ENCODE measurements around the gene FARS2. TPM values are rescaled to one million over a fixed set of nuclear protein-coding genes. Genes with fewer than 3 reads are reported as not detected.

Gene FARS2
- total RNA-seq, 2 experiments from 2014 or later: 22.0 to 23.8 TPM

GRCh38 chr6:5749651-5750215, 488.4 kb downstream of the FARS2 start:
- CTCF ChIA-PET: no interaction called here
- POLR2A ChIA-PET: no interaction called here

GRCh38 chr6:5751525-5752390, 490.4 kb downstream of the FARS2 start:
- ChIA-PET CTCF (no interaction called here), POLR2A (interaction anchor here (0.6 kb wide), 1 partner anchor 32 kb away, joined by 4 read pairs; no protein-coding TSS in a partner anchor)

- ChIA-PET CTCF (no interaction called here), POLR2A (no interaction called here)
These were observed 491.0 kb downstream of the FARS2 start for GRCh38 chr6:5752391-5752680.

DNA sequence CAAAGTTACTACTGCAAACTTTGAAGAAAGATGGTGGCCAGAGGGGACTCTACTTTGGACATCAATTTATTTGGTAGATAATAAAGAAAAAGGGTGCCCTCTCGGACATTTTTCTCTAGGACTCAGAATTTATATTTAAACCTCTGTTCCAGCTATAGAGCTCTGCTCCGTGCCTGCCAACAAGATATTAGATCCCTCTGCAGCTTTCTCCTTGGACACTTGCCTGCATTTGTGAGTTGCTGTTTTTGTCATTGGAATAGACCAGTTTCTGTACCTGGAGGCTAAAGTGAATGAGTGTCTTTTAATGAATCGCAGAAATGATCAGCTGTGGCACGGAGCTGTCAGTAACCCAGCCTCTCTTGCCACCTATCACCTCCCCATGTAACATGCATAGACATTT, 491.9 kb downstream of the FARS2 start:
- ChIA-PET POLR2A (no interaction called here), CTCF (no interaction called here)

- POLR2A ChIA-PET: no interaction called here
- CTCF ChIA-PET: no interaction called here
These were observed 493.6 kb downstream of the FARS2 start for GRCh38 chr6:5754904-5755303.

GRCh38 chr6:5759571-5759970, 498.3 kb downstream of the FARS2 start:
- POLR2A ChIA-PET: no interaction called here
- CTCF ChIA-PET: no interaction called here

- ChIA-PET POLR2A (no interaction called here), CTCF (no interaction called here)
These were observed 500.1 kb downstream of the FARS2 start for GRCh38 chr6:5761370-5761769.

- ChIA-PET POLR2A (no interaction called here), CTCF (no interaction called here)
These were observed 501.3 kb downstream of the FARS2 start for GRCh38 chr6:5762561-5762968.

GRCh38 chr6:5763407-5763806, 502.1 kb downstream of the FARS2 start:
- POLR2A ChIA-PET: no interaction called here
- CTCF ChIA-PET: no interaction called here

DNA sequence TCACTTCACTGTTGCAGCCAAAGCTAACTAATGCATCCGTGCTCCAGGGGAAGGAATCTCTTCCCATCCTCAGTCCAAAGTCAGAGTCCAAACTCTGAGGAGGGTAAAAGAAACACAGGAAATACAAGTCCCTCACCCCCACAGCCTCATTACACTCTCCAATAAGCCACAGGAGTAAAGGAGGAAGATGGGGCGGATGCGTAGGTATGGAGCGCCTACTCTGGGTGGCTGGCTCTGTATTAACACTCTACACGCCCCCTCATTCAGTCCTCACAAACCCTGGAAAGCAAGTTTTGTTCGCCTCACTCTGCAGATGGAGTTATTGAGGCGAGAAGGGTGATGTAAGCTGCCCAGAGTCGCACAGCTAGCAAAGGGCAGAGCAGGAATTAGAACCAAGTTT, 502.6 kb downstream of the FARS2 start:
- ChIA-PET POLR2A (no interaction called here), CTCF (no interaction called here)

DNA sequence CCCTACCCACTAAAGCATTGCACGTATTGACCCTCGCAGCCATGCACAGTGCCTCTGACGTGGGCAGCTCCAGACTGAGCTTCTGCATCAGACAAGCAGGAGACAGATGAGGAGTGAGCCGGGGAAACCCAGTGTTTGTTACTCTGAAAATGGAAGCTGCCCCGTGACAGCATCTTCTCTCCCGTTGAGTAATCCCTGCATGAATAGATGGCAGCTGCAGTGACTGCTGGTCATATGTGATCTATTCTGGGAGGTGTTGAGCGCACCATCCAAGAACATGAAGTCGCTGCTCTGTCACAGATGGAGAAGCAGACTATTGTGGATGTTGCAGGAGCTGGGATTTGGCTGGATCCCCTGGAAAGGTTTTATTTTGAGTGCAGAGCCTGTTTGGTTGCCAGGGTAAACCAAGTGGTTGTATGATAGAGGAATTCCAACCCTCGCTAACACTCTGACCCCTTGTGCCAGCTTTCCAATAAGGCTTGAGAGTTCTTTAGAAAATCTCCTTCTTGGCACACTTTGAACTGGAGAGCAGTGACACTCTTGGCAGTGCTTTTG, 503.2 kb downstream of the FARS2 start:
- ChIA-PET CTCF (no interaction called here), POLR2A (no interaction called here)

- POLR2A ChIA-PET: no interaction called here
- CTCF ChIA-PET: no interaction called here
These were observed 503.9 kb downstream of the FARS2 start for GRCh38 chr6:5765141-5765760.

- ChIA-PET POLR2A (no interaction called here), CTCF (no interaction called here)
These were observed 504.9 kb downstream of the FARS2 start for GRCh38 chr6:5766260-5766659.

DNA sequence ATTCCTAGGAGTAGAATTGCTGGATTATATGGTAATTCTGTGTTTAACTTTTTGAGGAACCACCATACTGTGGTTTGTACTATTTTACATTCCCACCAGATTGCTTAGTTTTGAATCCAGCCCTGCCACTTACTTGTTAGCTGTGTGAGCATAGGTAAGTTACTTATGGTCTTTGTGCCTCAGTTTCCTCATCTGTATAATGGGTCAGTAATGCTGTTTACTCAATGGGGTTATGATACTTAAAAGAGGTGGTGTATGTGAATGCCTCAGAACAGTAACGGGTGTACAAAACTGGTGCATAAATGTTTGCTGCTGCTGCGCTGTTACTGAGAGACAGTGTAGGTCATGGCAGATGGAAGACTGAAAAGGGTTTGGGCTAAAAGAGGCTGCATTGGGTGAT, 506.2 kb downstream of the FARS2 start:
- POLR2A ChIA-PET: no interaction called here
- CTCF ChIA-PET: no interaction called here

DNA sequence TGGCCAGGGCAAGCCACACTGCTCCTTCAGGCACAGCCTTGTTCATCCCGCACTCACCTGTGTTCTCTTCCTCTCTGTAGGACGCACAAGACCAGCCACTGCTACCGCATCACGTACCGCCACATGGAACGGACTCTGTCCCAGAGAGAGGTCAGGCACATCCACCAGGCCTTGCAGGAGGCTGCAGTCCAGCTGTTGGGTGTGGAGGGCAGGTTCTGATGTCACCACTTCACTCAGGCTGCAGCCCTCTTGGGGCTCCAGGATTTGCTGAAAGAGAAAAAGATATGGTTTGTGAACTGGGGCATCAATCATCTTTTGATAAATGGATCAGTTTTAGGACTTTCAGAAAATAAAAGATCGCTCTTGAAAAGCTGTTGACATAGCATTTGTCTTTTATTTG, 509.9 kb downstream of the FARS2 start:
- POLR2A ChIA-PET: no interaction called here
- CTCF ChIA-PET: no interaction called here

DNA sequence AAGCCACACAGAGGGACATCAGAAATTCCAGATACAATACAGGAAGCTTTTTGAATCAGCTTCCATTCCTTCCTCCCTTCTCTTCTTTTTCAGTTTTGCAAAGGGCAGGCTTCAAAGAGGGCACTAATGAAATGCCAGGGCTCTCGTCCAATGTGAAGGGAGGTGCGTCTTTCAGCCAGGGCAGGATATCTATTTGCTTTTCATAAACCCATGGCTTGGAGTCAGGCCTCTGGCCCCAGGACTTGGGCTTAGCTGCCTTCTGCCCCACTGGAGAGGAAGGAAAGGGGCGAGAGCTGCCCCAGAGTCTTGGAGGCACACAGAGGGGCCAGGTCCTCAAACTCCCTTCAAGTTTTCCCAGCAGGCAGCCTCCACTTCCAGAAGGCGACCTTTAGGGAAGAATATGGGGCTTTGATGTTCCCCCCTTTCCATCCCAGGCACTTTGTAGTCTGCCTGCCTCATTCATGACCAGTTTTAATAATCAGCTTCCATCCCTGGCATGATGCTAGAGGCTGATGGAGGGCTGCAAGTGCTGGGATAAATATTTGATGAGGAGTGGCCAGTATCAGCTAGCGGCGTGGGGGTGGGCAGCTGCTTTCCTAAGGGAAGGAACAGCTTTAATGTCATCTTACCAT, 510.6 kb downstream of the FARS2 start:
- POLR2A ChIA-PET: no interaction called here
- CTCF ChIA-PET: no interaction called here

DNA sequence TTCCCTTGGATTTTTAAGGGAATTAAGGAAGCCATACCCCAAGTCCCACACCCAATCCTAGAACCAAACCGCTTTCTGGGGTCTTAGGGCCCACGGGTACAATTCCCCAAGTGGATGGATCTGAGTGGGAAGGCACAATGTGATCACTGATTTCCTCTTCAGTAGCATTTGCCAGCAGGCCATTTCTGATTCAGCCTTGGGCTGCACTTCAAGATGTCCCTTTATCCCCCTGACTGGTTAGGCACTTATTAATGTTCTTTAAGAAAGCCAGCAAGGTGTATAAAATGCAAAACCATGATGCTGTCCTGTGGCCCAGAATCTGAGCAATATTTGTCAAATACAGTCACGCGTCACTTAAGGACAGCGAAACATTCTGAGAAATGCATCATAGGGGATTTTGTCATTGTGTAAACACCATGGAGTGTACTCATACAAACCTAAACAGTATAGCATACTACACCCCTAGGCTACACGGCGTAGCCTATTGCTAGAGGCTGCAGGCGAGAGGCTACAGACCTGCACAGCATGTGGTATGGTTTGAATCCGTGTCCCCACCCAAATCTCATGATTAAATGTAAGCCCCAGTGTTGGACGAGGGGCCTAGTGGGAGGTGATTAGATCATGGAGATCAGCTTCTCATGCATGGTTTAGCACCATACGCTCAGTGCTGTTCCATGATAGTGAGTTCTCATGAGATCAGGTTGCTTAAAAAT, 511.3 kb downstream of the FARS2 start:
- CTCF ChIA-PET: no interaction called here
- POLR2A ChIA-PET: no interaction called here

DNA sequence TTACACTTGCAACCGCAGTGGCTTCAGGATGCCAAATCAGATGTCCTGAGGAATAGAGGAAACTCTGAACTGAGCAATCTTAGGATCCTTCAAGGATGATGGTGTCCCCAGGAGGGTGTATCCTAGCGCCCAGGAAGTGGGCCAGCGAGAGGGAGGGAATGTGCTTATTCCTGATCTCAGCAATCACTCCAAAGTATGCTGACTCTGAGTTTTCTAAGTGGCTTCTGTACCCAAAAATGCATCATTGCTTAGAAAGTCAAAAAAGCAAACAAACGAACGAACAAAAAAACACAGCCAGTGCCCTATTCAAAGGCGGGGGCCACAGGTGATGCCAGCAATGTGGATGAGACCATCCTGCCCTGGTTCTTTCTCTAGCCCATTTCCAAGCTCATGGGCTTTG, 514.8 kb downstream of the FARS2 start:
- CTCF ChIA-PET: no interaction called here
- POLR2A ChIA-PET: no interaction called here

- CTCF ChIA-PET: no interaction called here
- POLR2A ChIA-PET: no interaction called here
These were observed 515.5 kb downstream of the FARS2 start for GRCh38 chr6:5776706-5777390.

- ChIA-PET POLR2A (no interaction called here), CTCF (no interaction called here)
These were observed 517.1 kb downstream of the FARS2 start for GRCh38 chr6:5778317-5778857.
